HG02884 (cell line): Measurements from ENCODE around the gene HUNK.
"Not testable (repeated sequence)": the region's sequence is repeated elsewhere in the genome, so short reads cannot be mapped to it uniquely, and the experiment has no call there.

ENCODE experiments used
- ATAC-seq: cut with Tn5 transposase; IDR thresholded peaks from one replicate; pipeline ENCODE4 v1.9.1; 2021; ENCODE audit warnings: mild to moderate bottlenecking, moderate library complexity; ENCODE audit not compliant: unreplicated experiment

The HUNK gene

GRCh38 chr21:31870472-31871193 lies 2.2 kb upstream of the HUNK start:
- ATAC-seq = no peak

GRCh38 chr21:31871371-31871770 lies 1.4 kb upstream of the HUNK start:
- ATAC-seq = not testable (repeated sequence)

GRCh38 chr21:31872072-31872451 lies 758 bp upstream of the HUNK start:
- ATAC-seq = no peak

- no peak for ATAC-seq
Measured at GRCh38 chr21:31873275-31873695, 465 bp downstream of the HUNK start.

- no peak for ATAC-seq
Measured at GRCh38 chr21:31873696-31874599, 1.1 kb downstream of the HUNK start.

- ATAC-seq = no peak
Measured at GRCh38 chr21:31874812-31875212, 2.0 kb downstream of the HUNK start.

- no peak for ATAC-seq
Measured at GRCh38 chr21:31875496-31876015, 2.7 kb downstream of the HUNK start.

GRCh38 chr21:31877463-31877957 lies 4.7 kb downstream of the HUNK start:
- ATAC-seq = no peak

- ATAC-seq = no peak
Measured at GRCh38 chr21:31878831-31879230, 6.0 kb downstream of the HUNK start.

GRCh38 chr21:31879241-31879650 lies 6.4 kb downstream of the HUNK start:
- ATAC-seq = no peak

- ATAC-seq = no peak
Measured at GRCh38 chr21:31879911-31880310, 7.1 kb downstream of the HUNK start.

- ATAC-seq = no peak
Measured at GRCh38 chr21:31880816-31881215, 8.0 kb downstream of the HUNK start.

- ATAC-seq = no peak
Measured at GRCh38 chr21:31882711-31883110, 9.9 kb downstream of the HUNK start.

- no peak for ATAC-seq
Measured at GRCh38 chr21:31885146-31885545, 12.3 kb downstream of the HUNK start.

GRCh38 chr21:31886915-31887314 lies 14.1 kb downstream of the HUNK start:
- ATAC-seq = no peak

- no peak for ATAC-seq
Measured at GRCh38 chr21:31887391-31887841, 14.6 kb downstream of the HUNK start.

- ATAC-seq = no peak
Measured at GRCh38 chr21:31888936-31889371, 16.1 kb downstream of the HUNK start.

GRCh38 chr21:31889460-31889859 lies 16.6 kb downstream of the HUNK start:
- ATAC-seq = no peak

GRCh38 chr21:31892686-31893085 lies 19.9 kb downstream of the HUNK start:
- ATAC-seq = no peak

- no peak for ATAC-seq
Measured at GRCh38 chr21:31893851-31894415, 21.1 kb downstream of the HUNK start.

- no peak for ATAC-seq
Measured at GRCh38 chr21:31894457-31894856, 21.6 kb downstream of the HUNK start.
